ENCODE data around the gene TESPA1. TPM values are rescaled to one million over a fixed set of nuclear protein-coding genes. Genes with fewer than 3 reads are reported as not detected.
A peak's percentile ranks its signal among the peaks of the same experiment; 100 is the strongest.
"Not testable (repeated sequence)": the region's sequence is repeated elsewhere in the genome, so short reads cannot be mapped to it uniquely, and the experiment has no call there.

Gene TESPA1
- total RNA-seq, 1 experiment from 2014 or later: not detected

DNA sequence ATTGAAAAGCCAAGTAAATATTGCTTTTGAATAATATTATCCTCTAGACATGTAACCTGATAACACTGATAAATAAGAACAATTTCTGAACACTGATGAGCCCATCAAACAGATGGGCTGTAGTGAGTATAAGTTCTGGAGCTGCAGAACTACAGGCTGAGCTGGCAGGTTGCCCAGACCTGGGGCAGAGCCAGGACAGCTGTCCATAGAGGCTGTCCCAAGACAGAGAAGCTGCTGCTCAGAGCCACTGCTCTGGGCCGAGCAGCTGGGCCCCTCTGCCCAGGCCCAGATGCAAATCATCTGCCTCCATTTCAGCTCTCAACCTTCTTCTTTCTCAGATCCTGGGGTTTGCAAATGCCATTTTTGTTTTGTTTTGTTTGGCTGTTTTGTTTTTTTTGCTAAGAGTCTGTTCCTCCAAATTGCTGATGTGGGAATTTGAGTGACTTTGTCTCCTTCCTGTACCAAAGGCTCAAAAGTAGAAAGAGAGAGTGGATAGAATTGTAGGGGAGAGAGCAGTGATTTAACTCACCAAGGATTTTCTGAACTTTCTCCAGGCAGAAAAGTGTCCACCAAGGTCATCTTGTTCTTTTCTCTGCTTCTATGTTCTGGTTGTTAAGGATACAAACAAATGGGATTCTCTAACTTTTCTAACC lies 4.0 kb upstream of the TESPA1 start:
- DNase-seq: peak; percentile 19
- no TSS peak for BruUV-seq (replicated peaks)
- Mint-ChIP-seq H3K27me3 (ENCODE audit: unreplicated experiment) (peaks cover 73% of the 10 kb centered on the region), H3K36me3 (ENCODE audit: insufficient read depth, unreplicated experiment) (no peaks in the 10 kb centered on the region), H3K4me3 (ENCODE audit: low read depth, unreplicated experiment) (no peak overlapping the region), H3K9me3 (ENCODE audit: low read depth, unreplicated experiment) (no peaks in the 10 kb centered on the region), H3K27ac (ENCODE audit: unreplicated experiment) (no peak overlapping the region), H3K4me1 (ENCODE audit: low read depth, unreplicated experiment) (no peaks in the 10 kb centered on the region)
- CTCF ChIA-PET: no interaction called here
- intact Hi-C loops (cut with micrococcal nuclease; ENCODE audit: unreplicated experiment): no loop called here
- TF ChIP-seq, protein P1, sequence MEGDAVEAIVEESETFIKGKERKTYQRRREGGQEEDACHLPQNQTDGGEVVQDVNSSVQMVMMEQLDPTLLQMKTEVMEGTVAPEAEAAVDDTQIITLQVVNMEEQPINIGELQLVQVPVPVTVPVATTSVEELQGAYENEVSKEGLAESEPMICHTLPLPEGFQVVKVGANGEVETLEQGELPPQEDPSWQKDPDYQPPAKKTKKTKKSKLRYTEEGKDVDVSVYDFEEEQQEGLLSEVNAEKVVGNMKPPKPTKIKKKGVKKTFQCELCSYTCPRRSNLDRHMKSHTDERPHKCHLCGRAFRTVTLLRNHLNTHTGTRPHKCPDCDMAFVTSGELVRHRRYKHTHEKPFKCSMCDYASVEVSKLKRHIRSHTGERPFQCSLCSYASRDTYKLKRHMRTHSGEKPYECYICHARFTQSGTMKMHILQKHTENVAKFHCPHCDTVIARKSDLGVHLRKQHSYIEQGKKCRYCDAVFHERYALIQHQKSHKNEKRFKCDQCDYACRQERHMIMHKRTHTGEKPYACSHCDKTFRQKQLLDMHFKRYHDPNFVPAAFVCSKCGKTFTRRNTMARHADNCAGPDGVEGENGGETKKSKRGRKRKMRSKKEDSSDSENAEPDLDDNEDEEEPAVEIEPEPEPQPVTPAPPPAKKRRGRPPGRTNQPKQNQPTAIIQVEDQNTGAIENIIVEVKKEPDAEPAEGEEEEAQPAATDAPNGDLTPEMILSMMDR (IDR thresholded peaks at IDR 0.05; ENCODE audit: unreplicated experiment): no peak

DNA sequence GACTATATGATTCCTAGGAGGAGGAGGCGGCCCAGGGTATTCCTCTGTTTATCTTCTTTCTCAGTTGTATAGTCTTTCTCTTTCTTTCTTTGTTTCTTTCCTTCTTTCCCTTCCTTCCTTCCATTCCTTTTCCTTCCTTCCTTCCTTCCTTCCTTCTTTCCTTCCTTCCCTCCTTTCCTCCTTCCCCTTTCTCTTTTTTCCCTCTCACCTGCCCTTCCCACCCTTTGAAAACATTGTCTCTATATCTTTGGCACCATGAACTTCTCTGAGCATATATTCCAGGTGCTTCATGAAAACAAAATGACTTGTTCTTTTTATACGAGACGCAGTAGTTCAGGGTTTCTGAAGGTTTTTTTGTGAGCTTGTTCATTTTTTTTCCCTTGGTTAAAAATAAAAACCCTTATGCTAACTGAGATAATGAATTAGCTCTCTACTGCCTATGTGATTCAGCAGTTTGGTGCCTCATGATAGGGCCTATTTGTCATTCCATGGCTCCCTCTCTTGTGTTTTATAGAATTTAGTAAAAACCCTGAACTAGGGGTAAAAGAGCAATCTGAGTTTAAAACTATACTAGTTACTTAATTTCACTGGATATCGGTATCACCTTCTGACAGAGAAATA lies 3.2 kb upstream of the TESPA1 start:
- intact Hi-C loops (cut with micrococcal nuclease; ENCODE audit: unreplicated experiment): no loop called here
- DNase-seq: no peak
- CTCF ChIA-PET: interaction anchor here (0.5 kb wide), 1 partner anchor 327 kb away, joined by 3 read pairs; no protein-coding TSS in a partner anchor
- no peak overlapping the region for H3K27ac Mint-ChIP-seq (ENCODE audit: unreplicated experiment)
- H3K9me3 Mint-ChIP-seq (ENCODE audit: low read depth, unreplicated experiment): no peaks in the 10 kb centered on the region
- no TSS peak for BruUV-seq (replicated peaks)
- H3K4me3 Mint-ChIP-seq (ENCODE audit: low read depth, unreplicated experiment): no peak overlapping the region
- H3K36me3 Mint-ChIP-seq (ENCODE audit: insufficient read depth, unreplicated experiment): no peaks in the 10 kb centered on the region
- TF ChIP-seq, protein P1 (IDR thresholded peaks at IDR 0.05; ENCODE audit: unreplicated experiment): no peak
- no peaks in the 10 kb centered on the region for H3K4me1 Mint-ChIP-seq (ENCODE audit: low read depth, unreplicated experiment)
- peaks cover 81% of the 10 kb centered on the region for H3K27me3 Mint-ChIP-seq (ENCODE audit: unreplicated experiment)

DNA sequence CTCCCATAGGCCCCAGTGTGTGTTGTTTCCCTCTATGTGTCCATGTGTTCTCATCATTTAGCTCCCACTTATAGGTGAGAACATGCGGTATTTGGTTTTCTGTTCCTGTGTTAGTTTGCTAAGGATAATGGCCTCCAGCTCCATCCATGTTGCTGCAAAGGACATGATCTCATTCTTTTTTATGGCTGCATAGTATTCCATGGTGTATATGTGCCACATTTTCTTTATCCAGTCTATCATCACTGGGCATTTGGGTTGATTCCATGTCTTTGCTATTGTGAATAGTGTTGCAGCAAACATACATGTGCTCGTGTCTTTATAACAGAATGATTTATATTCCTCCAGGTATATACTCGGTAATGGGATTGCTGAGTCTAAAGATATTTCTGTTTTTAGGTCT lies 2.2 kb upstream of the TESPA1 start:
- CTCF ChIA-PET; H3K4me1 Mint-ChIP-seq (ENCODE audit: low read depth, unreplicated experiment); intact Hi-C loops (cut with micrococcal nuclease; ENCODE audit: unreplicated experiment); H3K27ac Mint-ChIP-seq (ENCODE audit: unreplicated experiment); H3K9me3 Mint-ChIP-seq (ENCODE audit: low read depth, unreplicated experiment); H3K4me3 Mint-ChIP-seq (ENCODE audit: low read depth, unreplicated experiment); H3K36me3 Mint-ChIP-seq (ENCODE audit: insufficient read depth, unreplicated experiment); BruUV-seq (replicated peaks); DNase-seq: not testable (repeated sequence)
- peaks cover 90% of the 10 kb centered on the region for H3K27me3 Mint-ChIP-seq (ENCODE audit: unreplicated experiment)

DNA sequence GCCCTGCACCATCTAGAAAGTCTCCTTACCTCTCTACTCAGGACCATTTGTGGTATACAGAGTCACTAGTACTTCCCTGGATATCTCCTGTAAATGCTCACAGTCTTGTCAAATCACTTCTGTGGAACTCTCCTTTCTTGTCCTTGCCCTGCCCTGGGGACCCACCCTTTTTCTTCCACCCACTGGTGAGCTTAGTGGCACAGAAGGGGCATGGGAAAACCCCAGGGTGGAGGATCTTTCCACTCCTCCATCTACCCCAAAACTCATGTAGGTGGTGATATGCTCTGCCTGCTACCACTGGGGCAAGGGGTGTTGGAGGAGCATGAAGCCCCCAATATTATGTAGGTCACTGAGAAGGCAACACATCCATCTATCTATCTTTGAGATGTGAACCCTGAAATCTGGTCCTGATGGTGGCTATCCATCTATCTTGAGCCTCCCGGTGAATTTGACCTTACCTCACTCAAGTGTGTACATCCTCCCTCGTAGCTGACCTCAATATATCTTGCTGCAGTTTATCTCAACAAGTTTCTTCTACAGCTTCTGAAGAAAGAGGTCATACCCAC lies 943 bp downstream of the TESPA1 start:
- no peak overlapping the region for H3K27ac Mint-ChIP-seq (ENCODE audit: unreplicated experiment)
- H3K4me3 Mint-ChIP-seq (ENCODE audit: low read depth, unreplicated experiment): no peak overlapping the region
- no peaks in the 10 kb centered on the region for H3K9me3 Mint-ChIP-seq (ENCODE audit: low read depth, unreplicated experiment)
- no peaks in the 10 kb centered on the region for H3K36me3 Mint-ChIP-seq (ENCODE audit: insufficient read depth, unreplicated experiment)
- CTCF ChIA-PET: interaction anchor here (0.7 to 2.5 kb wide), 3 partner anchors 9 to 22 kb away, joined by 3 to 6 read pairs (median 4); no protein-coding TSS in a partner anchor
- peaks cover 89% of the 10 kb centered on the region for H3K27me3 Mint-ChIP-seq (ENCODE audit: unreplicated experiment)
- H3K4me1 Mint-ChIP-seq (ENCODE audit: low read depth, unreplicated experiment): no peaks in the 10 kb centered on the region
- DNase-seq: no peak
- intact Hi-C loops (cut with micrococcal nuclease; ENCODE audit: unreplicated experiment): no loop called here
- BruUV-seq (replicated peaks): no TSS peak
- TF ChIP-seq, protein P1 (IDR thresholded peaks at IDR 0.05; ENCODE audit: unreplicated experiment): no peak

DNA sequence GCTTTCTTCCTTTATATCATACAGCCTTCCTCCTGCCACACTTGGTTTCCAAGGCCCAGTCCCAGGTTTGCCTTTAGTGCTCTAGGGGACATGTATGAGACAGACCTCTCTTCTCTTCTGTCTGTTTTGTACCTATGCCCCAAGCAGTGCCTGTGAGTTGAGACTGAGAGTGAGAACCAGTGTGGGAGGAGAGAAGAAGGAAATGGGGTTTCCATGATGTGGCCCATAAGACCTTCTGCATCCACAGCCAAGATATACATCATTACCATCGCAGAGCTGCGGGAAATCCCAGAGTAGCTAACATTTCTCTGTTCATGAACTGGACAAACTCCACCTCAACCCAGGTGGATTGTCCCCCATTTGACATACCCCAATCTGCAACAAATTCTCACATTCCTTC lies 2.8 kb downstream of the TESPA1 start:
- Mint-ChIP-seq H3K27me3 (ENCODE audit: unreplicated experiment) (peaks cover 89% of the 10 kb centered on the region), H3K27ac (ENCODE audit: unreplicated experiment) (no peak overlapping the region), H3K36me3 (ENCODE audit: insufficient read depth, unreplicated experiment) (no peaks in the 10 kb centered on the region), H3K4me1 (ENCODE audit: low read depth, unreplicated experiment) (no peaks in the 10 kb centered on the region), H3K9me3 (ENCODE audit: low read depth, unreplicated experiment) (no peaks in the 10 kb centered on the region), H3K4me3 (ENCODE audit: low read depth, unreplicated experiment) (no peak overlapping the region)
- no peak for DNase-seq
- BruUV-seq (replicated peaks): no TSS peak
- TF ChIP-seq, protein P1 (IDR thresholded peaks at IDR 0.05; ENCODE audit: unreplicated experiment): no peak
- CTCF ChIA-PET: no interaction called here
- intact Hi-C loops (cut with micrococcal nuclease; ENCODE audit: unreplicated experiment): no loop called here
